Activated naive CD4-positive, alpha-beta T cell treated with anti-CD3 and anti-CD28 coated beads, Interleukin-2, amount 50 U/mL, for 24 hours (primary cell): ENCODE results near the gene SEC61A2.
"Not testable (repeated sequence)": the region's sequence is repeated elsewhere in the genome, so short reads cannot be mapped to it uniquely, and the experiment has no call there.

Experiments
- H3K27ac Mint-ChIP-seq: one replicate; pipeline ENCODE4 v1.8.0; 2021; ENCODE audit warnings: mild to moderate bottlenecking, mixed read lengths
- H3K27me3 Mint-ChIP-seq: one replicate; pipeline ENCODE4 v1.8.0; 2021; ENCODE audit warnings: mixed read lengths
- H3K36me3 Mint-ChIP-seq: one replicate; pipeline ENCODE4 v1.8.0; 2021; ENCODE audit warnings: mixed read lengths
- H3K4me1 Mint-ChIP-seq: one replicate; pipeline ENCODE4 v1.8.0; 2021; ENCODE audit warnings: mixed read lengths
- H3K4me3 Mint-ChIP-seq: one replicate; pipeline ENCODE4 v1.8.0; 2021; ENCODE audit warnings: mild to moderate bottlenecking, mixed read lengths
- H3K9me3 Mint-ChIP-seq: one replicate; pipeline ENCODE4 v1.8.0; 2021; ENCODE audit warnings: mixed read lengths

SEC61A2 gene

DNA sequence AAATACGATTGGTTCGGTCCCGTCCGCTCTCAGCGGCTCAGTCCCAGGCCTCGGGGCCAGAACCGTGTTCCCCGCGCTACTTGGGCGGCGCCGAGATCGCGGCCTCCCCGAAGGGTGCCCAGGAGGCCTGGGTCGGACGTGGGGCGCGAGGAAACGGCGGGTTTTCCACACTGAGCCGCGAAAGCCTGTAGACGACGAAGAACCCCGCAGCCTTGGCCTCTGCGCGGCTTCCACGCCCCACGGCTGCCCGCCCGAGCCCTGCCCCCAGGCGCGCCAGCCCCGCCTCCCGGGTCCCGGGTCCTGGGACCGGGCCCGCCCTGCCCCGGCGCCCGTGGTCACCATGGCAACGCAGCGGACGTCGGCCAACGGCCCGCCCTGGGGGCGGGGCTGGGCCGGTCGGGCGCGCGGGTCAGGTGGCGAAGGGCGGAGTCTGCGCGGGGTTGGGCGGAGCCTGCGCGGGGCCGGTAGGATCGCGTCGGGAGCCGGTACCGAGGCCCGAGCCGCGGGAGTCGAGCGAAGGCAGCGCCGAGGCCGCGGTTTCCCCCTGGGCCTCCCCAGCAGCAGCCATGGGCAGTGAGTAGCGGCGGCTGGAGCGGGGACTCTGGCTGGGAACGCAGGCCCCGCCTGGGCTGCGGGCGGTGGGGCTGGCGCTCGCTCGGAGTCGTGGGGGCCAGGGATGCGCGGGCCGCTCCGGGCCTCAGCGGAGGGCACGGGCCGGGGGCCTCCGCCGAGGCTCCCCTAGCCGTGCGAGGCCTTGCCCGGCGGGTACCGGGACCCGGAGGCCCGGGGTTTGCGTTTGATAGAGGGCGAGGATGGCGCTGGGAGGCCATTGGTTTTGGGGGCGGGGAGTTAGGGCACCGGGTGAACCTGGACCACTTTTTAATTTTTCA lies at the start of gene SEC61A2:
Gene SEC61A2, plus strand, starts transcription at position 456 of the 890 bp plus-strand sequence. Its CDS starts 111 bp downstream, at position 567.
- H3K36me3 Mint-ChIP-seq = no peaks in the 10 kb centered on the region
- no peaks in the 10 kb centered on the region for H3K9me3 Mint-ChIP-seq
- no peaks in the 10 kb centered on the region for H3K27me3 Mint-ChIP-seq
- H3K4me1 Mint-ChIP-seq = peaks cover 29% of the 10 kb centered on the region
- peak within 1 kb of the TSS; percentile 90 for H3K4me3 Mint-ChIP-seq
- H3K27ac Mint-ChIP-seq = peak within 1 kb of the TSS; percentile 90

DNA sequence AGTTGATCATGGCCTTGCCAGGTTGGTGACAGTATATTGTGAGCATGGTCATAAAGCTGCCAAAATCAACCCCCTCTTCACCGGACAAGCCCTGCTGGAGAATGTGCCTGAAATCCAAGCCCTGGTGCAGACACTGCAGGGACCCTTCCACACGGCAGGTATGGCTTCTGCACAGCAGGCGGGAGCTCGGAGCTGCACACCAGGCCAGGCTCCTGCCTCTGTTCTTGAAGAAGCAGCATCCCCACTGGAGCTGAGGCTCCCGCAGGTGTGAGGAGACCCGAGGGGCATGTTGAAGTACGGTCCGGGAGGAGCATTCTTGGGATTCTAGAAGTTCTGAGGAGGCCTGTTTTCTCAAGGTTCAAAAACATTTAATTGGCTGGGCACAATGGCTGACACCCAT lies 48.0 kb upstream of the SEC61A2 start:
- Mint-ChIP-seq H3K9me3 (no peaks in the 10 kb centered on the region), H3K27me3 (no peaks in the 10 kb centered on the region), H3K4me3 (no peak overlapping the region), H3K36me3 (peaks cover 4% of the 10 kb centered on the region), H3K4me1 (no peaks in the 10 kb centered on the region), H3K27ac (no peak overlapping the region)

GRCh38 chr10:12081879-12082557 lies 47.5 kb upstream of the SEC61A2 start:
- no peak overlapping the region for H3K4me3 Mint-ChIP-seq
- no peak overlapping the region for H3K27ac Mint-ChIP-seq
- no peaks in the 10 kb centered on the region for H3K4me1 Mint-ChIP-seq

GRCh38 chr10:12088919-12089318 lies 40.6 kb upstream of the SEC61A2 start:
- Mint-ChIP-seq H3K4me3 (no peak overlapping the region), H3K27ac (peak overlapping the region; percentile 51), H3K36me3 (peaks cover 20% of the 10 kb centered on the region), H3K9me3 (no peaks in the 10 kb centered on the region), H3K4me1 (no peaks in the 10 kb centered on the region), H3K27me3 (no peaks in the 10 kb centered on the region)

More at GRCh38 chr10:12081879-12082557, 47.5 kb upstream of the SEC61A2 start:
- Mint-ChIP-seq H3K27me3 (no peaks in the 10 kb centered on the region), H3K36me3 (peaks cover 4% of the 10 kb centered on the region), H3K9me3 (no peaks in the 10 kb centered on the region)

DNA sequence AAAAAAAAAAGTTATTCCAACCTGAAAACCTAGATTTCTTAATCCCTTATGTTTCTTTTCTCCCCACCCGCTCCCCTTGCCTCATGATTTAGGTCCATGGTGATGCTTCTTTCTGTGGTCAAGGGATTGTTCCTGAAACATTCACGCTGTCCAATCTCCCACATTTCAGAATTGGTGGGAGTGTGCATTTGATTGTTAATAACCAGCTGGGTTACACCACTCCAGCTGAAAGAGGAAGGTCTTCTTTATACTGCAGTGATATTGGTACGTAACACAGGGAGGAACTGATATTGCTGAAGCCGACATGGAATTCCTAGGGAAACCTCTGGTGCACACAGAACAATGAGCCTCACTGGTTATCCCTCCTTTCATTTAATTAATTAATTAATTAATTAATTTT lies 38.1 kb upstream of the SEC61A2 start:
- H3K4me1 Mint-ChIP-seq = no peaks in the 10 kb centered on the region
- H3K9me3 Mint-ChIP-seq = no peaks in the 10 kb centered on the region
- H3K4me3 Mint-ChIP-seq = no peak overlapping the region
- H3K36me3 Mint-ChIP-seq = peaks cover 18% of the 10 kb centered on the region
- no peak overlapping the region for H3K27ac Mint-ChIP-seq
- H3K27me3 Mint-ChIP-seq = no peaks in the 10 kb centered on the region

GRCh38 chr10:12097361-12097760 lies 32.1 kb upstream of the SEC61A2 start:
- not testable (repeated sequence) for H3K4me3 Mint-ChIP-seq, H3K9me3 Mint-ChIP-seq, H3K27ac Mint-ChIP-seq, H3K27me3 Mint-ChIP-seq, H3K4me1 Mint-ChIP-seq
- H3K36me3 Mint-ChIP-seq = peaks cover 13% of the 10 kb centered on the region

DNA sequence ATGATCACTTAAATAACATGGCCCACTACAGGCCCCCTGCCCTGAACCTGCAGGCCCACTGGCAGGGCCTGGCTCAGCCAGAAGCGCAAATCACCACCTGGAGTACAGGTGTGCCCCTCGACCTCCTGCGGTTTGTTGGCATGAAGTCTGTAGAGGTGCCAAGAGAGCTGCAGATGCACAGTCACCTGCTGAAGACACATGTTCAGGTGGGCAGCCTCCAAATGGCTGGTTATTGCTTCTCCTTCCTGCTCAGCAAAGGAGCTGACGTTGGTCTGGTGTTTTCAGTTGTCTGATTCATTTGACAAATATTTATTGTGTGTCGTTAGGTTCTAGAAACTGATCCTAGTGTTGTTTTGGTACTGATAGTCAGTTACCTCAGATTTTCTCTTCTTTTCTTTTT lies 31.7 kb upstream of the SEC61A2 start:
- Mint-ChIP-seq H3K27me3 (no peaks in the 10 kb centered on the region), H3K4me3 (no peak overlapping the region), H3K36me3 (peaks cover 13% of the 10 kb centered on the region), H3K9me3 (no peaks in the 10 kb centered on the region), H3K27ac (no peak overlapping the region), H3K4me1 (no peaks in the 10 kb centered on the region)

GRCh38 chr10:12098966-12099365 lies 30.5 kb upstream of the SEC61A2 start:
- peaks cover 17% of the 10 kb centered on the region for H3K36me3 Mint-ChIP-seq

DNA sequence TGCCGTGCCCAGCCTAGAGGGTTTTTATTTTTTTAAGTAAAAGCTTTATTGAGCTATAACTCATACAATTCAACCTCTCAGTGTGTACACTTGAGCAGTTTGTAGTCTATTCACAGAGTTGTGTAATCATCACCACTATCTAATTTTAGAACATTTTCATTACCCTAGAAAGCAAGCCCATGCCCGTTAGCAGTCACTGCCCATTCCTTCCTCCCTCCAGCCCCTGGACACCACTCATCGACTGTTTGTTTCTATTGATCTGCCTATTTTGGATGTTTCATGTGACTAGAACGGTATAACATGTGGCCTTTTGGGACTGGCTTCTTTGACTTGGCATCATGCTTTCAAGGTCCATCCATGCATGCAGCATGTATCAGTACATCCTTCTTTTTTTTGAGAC lies 25.7 kb upstream of the SEC61A2 start:
- H3K4me1 Mint-ChIP-seq = no peaks in the 10 kb centered on the region
- H3K27me3 Mint-ChIP-seq = no peaks in the 10 kb centered on the region
- H3K27ac Mint-ChIP-seq = no peak overlapping the region
- no peak overlapping the region for H3K4me3 Mint-ChIP-seq
- peaks cover 22% of the 10 kb centered on the region for H3K36me3 Mint-ChIP-seq
- H3K9me3 Mint-ChIP-seq = no peaks in the 10 kb centered on the region

More at GRCh38 chr10:12098966-12099365, 30.5 kb upstream of the SEC61A2 start:
- Mint-ChIP-seq H3K9me3 (no peaks in the 10 kb centered on the region), H3K27me3 (no peaks in the 10 kb centered on the region), H3K4me1 (no peaks in the 10 kb centered on the region), H3K27ac (no peak overlapping the region), H3K4me3 (no peak overlapping the region)

DNA sequence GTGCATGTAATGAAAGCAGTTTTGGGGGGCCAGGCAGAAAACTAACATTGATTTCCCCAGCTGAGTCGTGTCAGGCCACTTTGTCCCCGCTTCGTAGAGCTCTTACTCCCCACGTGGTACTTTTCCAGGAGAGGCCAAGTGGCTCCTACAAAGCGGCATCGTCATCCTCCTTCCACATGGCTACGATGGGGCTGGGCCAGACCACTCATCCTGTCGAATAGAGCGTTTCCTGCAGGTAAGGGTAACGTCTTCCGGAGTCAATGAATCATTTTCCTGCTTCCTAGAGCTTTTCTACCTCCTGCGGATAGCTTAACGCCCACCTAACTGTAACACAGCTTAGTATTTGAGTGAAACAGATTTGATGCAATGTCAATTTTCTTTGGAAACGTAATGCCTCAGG lies 21.7 kb upstream of the SEC61A2 start:
- Mint-ChIP-seq H3K9me3 (no peaks in the 10 kb centered on the region), H3K4me1 (peaks cover 19% of the 10 kb centered on the region), H3K27me3 (no peaks in the 10 kb centered on the region), H3K27ac (no peak overlapping the region), H3K4me3 (no peak overlapping the region), H3K36me3 (peaks cover 20% of the 10 kb centered on the region)

GRCh38 chr10:12109286-12109685 lies 20.2 kb upstream of the SEC61A2 start:
- Mint-ChIP-seq H3K27ac (peak overlapping the region; percentile 66), H3K36me3 (peaks cover 15% of the 10 kb centered on the region), H3K4me1 (peaks cover 24% of the 10 kb centered on the region), H3K4me3 (no peak overlapping the region), H3K9me3 (no peaks in the 10 kb centered on the region), H3K27me3 (no peaks in the 10 kb centered on the region)

DNA sequence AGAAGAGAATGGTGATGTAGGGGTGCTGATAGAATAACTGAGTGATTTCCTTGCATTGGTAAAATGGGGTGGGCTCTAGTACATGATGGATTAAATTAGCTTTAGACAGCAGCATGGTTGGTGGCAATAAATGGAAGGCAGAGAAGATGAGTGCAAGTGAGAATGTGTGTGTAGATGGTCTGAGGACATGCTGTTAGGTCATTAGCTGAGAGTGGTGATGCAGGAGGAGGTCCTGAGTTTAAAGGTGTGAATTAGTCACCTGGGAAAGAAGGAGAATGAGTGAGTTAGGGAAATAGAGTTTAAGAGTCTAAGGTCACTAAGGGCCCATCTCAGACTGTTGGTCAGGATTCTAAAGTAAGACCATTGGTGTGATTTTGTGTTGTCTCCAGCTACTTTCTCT lies 17.9 kb upstream of the SEC61A2 start:
- no peak overlapping the region for H3K27ac Mint-ChIP-seq

GRCh38 chr10:12113627-12114026 lies 15.8 kb upstream of the SEC61A2 start:
- H3K4me3 Mint-ChIP-seq = no peak overlapping the region
- no peaks in the 10 kb centered on the region for H3K27me3 Mint-ChIP-seq
- no peaks in the 10 kb centered on the region for H3K9me3 Mint-ChIP-seq
- H3K27ac Mint-ChIP-seq = no peak overlapping the region
- H3K4me1 Mint-ChIP-seq = peaks cover 24% of the 10 kb centered on the region
- H3K36me3 Mint-ChIP-seq = peaks cover 5% of the 10 kb centered on the region

More for the DNA sequence above, 17.9 kb upstream of the SEC61A2 start:
- Mint-ChIP-seq H3K27me3 (no peaks in the 10 kb centered on the region), H3K36me3 (peaks cover 7% of the 10 kb centered on the region), H3K9me3 (no peaks in the 10 kb centered on the region), H3K4me3 (no peak overlapping the region), H3K4me1 (peaks cover 24% of the 10 kb centered on the region)

DNA sequence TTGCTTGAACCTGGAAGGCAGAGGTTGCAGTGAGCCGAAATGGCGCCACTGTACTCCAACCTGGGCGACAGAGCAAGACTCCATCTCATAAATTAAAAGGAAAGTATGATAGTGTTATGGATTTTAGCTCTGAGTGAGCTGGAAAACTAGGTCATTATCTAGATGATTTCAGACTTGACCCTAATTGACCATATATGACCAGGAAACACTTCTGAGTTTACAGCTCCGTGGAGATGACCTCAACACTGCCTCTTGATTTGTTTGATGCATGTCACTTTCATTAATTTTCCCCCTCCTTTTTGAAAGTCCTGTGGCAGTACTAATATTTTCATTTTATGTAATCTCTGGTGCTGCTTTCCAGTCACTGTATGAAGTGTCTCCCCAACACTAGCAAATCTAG lies 7.8 kb upstream of the SEC61A2 start:
- Mint-ChIP-seq H3K27me3 (no peaks in the 10 kb centered on the region), H3K4me1 (peaks cover 28% of the 10 kb centered on the region), H3K36me3 (peaks cover 10% of the 10 kb centered on the region), H3K27ac (no peak overlapping the region), H3K9me3 (no peaks in the 10 kb centered on the region), H3K4me3 (no peak overlapping the region)

GRCh38 chr10:12130237-12130872 lies 878 bp downstream of the SEC61A2 start:
- H3K27me3 Mint-ChIP-seq = no peaks in the 10 kb centered on the region
- no peaks in the 10 kb centered on the region for H3K36me3 Mint-ChIP-seq
- no peaks in the 10 kb centered on the region for H3K9me3 Mint-ChIP-seq
- H3K4me1 Mint-ChIP-seq = peaks cover 29% of the 10 kb centered on the region
- H3K27ac Mint-ChIP-seq = peak overlapping the region; percentile 47
- peak overlapping the region; percentile 90 for H3K4me3 Mint-ChIP-seq

- H3K9me3 Mint-ChIP-seq = no peaks in the 10 kb centered on the region
- no peak overlapping the region for H3K4me3 Mint-ChIP-seq
- no peaks in the 10 kb centered on the region for H3K27me3 Mint-ChIP-seq
- peaks cover 12% of the 10 kb centered on the region for H3K4me1 Mint-ChIP-seq
- no peak overlapping the region for H3K27ac Mint-ChIP-seq
- peaks cover 6% of the 10 kb centered on the region for H3K36me3 Mint-ChIP-seq
These were observed 6.2 kb downstream of the SEC61A2 start for GRCh38 chr10:12135631-12136030.
